Breast epithelium (tissue), 3 donors: ENCODE measurements around the gene CCDC201.

Experiments used
- CTCF ChIP-seq, 3 donors: fragments of 450-650 bp; IDR thresholded peaks; one replicate each; pipeline ENCODE4 v1.5.1; 2016 to 2017; ENCODE audit warnings: antibody characterized with exemption in 3 of 3, mild to moderate bottlenecking in 3 of 3, moderate library complexity in 3 of 3
- POLR2A ChIP-seq: fragments of 450-650 bp; IDR thresholded peaks from one replicate; pipeline ENCODE4 v1.6.1; 2016; ENCODE audit warnings: antibody characterized with exemption, mild to moderate bottlenecking, moderate library complexity
- POLR2AphosphoS5 ChIP-seq, 3 donors: sonication (generic); formaldehyde crosslinking; IDR thresholded peaks; one replicate each; pipeline ENCODE4 v1.6.1; 2017; ENCODE audit warnings: antibody characterized with exemption in 3 of 3

GRCh38 chr7:45918556-45918955 lies 45.7 kb upstream of the CCDC201 start:
- TF ChIP-seq POLR2A (no peak), CTCF (IDR thresholded peaks at IDR 0.05) (no peak), POLR2AphosphoS5 (IDR thresholded peaks at IDR 0.05) (no peak)
